HG03139 (cell line): ENCODE measurements around the gene SLCO1C1.
"Not testable (repeated sequence)": the region's sequence is repeated elsewhere in the genome, so short reads cannot be mapped to it uniquely, and the experiment has no call there.

Experiments
- ATAC-seq: cut with Tn5 transposase; IDR thresholded peaks from one replicate; pipeline ENCODE4 v1.9.1; 2021; ENCODE audit not compliant: unreplicated experiment

The SLCO1C1 gene

GRCh38 chr12:20783796-20784357 lies 88.7 kb downstream of the SLCO1C1 start:
- not testable (repeated sequence) for ATAC-seq

- ATAC-seq: no peak
Observed at GRCh38 chr12:20792971-20793370, 97.8 kb downstream of the SLCO1C1 start.

- no peak for ATAC-seq
Observed at GRCh38 chr12:20798554-20798953, 103.4 kb downstream of the SLCO1C1 start.

- ATAC-seq: no peak
Observed at GRCh38 chr12:20800160-20800559, 105.0 kb downstream of the SLCO1C1 start.

- no peak for ATAC-seq
Observed at GRCh38 chr12:20801035-20801434, 105.9 kb downstream of the SLCO1C1 start.
